GM12874 (cell line): ENCODE results near the gene ADGRG4.
"Not testable (repeated sequence)": the region's sequence is repeated elsewhere in the genome, so short reads cannot be mapped to it uniquely, and the experiment has no call there.

Experiments used
- CTCF ChIP-seq: IDR thresholded peaks from 2 replicates; pipeline ENCODE4 v1.5.1; 2011; ENCODE audit warnings: low read depth, mild to moderate bottlenecking, control low read depth, low read length, moderate library complexity; ENCODE audit not compliant: insufficient read depth

The ADGRG4 gene, protein sequence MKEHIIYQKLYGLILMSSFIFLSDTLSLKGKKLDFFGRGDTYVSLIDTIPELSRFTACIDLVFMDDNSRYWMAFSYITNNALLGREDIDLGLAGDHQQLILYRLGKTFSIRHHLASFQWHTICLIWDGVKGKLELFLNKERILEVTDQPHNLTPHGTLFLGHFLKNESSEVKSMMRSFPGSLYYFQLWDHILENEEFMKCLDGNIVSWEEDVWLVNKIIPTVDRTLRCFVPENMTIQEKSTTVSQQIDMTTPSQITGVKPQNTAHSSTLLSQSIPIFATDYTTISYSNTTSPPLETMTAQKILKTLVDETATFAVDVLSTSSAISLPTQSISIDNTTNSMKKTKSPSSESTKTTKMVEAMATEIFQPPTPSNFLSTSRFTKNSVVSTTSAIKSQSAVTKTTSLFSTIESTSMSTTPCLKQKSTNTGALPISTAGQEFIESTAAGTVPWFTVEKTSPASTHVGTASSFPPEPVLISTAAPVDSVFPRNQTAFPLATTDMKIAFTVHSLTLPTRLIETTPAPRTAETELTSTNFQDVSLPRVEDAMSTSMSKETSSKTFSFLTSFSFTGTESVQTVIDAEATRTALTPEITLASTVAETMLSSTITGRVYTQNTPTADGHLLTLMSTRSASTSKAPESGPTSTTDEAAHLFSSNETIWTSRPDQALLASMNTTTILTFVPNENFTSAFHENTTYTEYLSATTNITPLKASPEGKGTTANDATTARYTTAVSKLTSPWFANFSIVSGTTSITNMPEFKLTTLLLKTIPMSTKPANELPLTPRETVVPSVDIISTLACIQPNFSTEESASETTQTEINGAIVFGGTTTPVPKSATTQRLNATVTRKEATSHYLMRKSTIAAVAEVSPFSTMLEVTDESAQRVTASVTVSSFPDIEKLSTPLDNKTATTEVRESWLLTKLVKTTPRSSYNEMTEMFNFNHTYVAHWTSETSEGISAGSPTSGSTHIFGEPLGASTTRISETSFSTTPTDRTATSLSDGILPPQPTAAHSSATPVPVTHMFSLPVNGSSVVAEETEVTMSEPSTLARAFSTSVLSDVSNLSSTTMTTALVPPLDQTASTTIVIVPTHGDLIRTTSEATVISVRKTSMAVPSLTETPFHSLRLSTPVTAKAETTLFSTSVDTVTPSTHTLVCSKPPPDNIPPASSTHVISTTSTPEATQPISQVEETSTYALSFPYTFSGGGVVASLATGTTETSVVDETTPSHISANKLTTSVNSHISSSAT (N-terminal part only)

DNA sequence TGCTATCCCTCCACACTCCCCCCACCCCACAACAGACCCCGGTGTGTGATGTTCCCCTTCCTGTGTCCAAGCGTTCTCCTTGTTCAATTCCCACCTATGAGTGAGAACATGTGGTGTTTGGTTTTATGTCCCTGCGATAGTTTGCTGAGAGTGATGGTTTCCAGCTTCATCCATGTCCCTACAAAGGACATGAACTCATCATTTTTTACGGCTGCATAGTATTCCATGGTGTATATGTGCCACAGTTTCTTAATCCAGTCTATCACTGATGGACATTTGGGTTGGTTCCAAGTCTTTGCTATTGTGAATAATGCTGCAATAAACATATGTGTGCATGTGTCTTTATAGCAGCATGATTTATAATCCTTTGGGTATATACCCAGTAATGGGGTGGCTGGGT lies at the start of gene ADGRG4:
Gene ADGRG4 (plus strand): TSS at position 243 of the 400 bp plus-strand sequence. CDS start 7,815 bp downstream, outside the sequence.
- not testable (repeated sequence) for TF ChIP-seq CTCF

DNA sequence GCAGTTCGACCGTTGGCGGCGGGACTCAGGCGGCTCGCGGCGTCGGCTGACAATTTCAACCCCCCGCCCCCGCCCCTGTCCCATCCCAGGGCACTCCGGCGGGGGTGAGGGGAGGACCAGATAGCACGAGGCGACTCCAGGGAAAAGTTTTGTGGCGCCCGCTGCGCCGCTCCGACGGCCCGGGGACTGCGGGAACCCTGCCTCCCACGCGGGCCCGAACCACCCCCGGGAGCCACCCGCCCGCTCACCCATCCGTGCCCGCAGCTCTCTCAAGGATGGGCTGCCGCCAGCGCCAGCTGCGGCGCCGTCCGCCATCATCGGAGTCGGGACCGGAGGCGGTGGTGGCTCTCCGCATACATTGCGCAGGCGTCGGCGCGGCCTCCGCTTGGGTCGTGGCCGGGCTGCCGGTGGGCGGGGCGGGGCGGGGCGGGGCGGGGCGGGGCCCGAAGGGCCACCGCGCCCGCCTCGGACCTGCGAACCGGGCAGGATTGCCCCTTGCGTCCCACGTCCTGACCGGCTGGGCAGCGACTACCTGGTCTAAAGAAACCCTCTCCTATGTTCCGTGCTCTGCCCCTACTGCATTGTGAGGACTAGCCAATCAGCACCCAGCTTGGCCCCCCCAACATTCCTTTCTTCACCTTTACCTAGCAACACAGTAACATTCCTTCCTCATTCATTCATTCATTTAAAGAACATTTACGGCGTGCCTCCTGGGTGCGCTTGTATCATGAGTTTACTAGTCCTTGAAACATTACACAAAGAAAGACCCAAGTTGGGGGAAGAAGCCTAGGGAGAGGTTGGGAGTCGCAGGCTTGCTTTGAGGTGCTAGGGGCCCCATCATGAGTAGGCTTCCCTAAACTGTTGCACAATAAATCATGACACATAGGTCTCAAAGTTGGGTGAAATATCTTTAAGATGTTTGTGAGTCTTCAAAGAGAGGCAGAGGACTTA lies 49.4 kb upstream of the ADGRG4 start, which contains the start of gene MAP7D3:
Gene MAP7D3 (minus strand): TSS at position 360 of the 951 bp plus-strand sequence. CDS start 42 bp downstream, at position 318.
- TF ChIP-seq CTCF: no peak

DNA sequence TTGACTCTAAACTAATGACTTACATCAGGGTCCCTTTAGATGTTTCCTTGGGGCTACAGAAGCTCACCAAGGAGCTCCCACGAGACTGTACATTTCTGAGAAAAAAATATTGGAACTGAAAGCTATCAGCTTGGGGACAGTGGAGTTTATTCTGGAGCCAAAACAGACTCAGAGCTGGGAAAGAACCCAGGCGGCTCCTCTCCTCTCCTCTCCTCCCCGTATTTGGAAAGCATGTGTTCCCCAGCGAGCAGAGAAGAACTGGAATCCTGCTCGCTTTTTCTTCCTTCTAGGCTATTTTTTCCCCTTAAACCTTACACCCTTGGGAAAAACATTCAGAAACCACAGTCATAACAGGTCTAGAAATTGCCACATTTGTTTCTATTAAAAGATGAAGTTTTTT lies 45.2 kb upstream of the ADGRG4 start:
- TF ChIP-seq CTCF: no peak

- TF ChIP-seq CTCF: no peak
Measured at GRCh38 chrX:136256026-136256425, 44.7 kb upstream of the ADGRG4 start.

- TF ChIP-seq CTCF: no peak
Measured at GRCh38 chrX:136258951-136259350, 41.8 kb upstream of the ADGRG4 start.

DNA sequence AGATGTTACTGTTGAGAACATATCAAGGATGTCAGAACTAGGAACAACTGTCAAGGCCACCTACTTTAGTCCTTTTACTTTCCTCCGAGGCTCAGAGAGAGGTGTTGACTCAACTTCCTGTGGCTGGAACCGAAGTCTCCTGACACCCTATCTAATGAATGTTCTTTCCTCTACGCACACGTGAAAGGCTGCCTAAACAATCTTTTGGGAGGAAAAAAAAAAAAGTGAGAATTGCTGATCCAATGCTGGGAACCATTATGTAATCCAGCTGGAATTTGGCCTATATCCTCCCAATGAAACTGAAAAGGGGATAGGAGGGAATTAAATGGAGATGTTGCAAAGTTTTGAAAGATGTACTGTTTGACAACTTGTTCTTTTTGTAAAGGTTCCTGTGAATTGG lies 41.2 kb upstream of the ADGRG4 start:
- TF ChIP-seq CTCF: no peak
